GDM1 (cell line): ENCODE data around the gene CLEC4C.

ENCODE experiments used
- DNase-seq: peaks from one replicate; lab custom pipeline; 2025; lab: John Stamatoyannopoulos, UW

CLEC4C gene

GRCh38 chr12:7719946-7720730 is 27.0 kb downstream of the CLEC4C start:
- DNase-seq, result no peak

GRCh38 chr12:7716381-7716780 is 30.8 kb downstream of the CLEC4C start:
- DNase-seq, result peak; percentile 29

GRCh38 chr12:7712841-7713442 is 34.2 kb downstream of the CLEC4C start:
- DNase-seq, result no peak

- DNase-seq, result no peak
Observed at GRCh38 chr12:7711133-7711532, 36.0 kb downstream of the CLEC4C start, which contains the start of gene DPPA3. DPPA3 (plus strand) TSS chr12:7711433; CDS start chr12:7711571, 138 bp downstream.

GRCh38 chr12:7709969-7710675 is 37.1 kb downstream of the CLEC4C start:
- DNase-seq, result no peak

GRCh38 chr12:7705846-7706245 is 41.3 kb downstream of the CLEC4C start:
- DNase-seq, result no peak

GRCh38 chr12:7695566-7696197 is 51.5 kb downstream of the CLEC4C start, which contains the start of gene GDF3:
GDF3 (minus strand) TSS chr12:7695775; CDS start chr12:7695728, 47 bp downstream.
- peak; percentile 14 for DNase-seq

- no peak for DNase-seq
Observed at GRCh38 chr12:7695237-7695560, 52.0 kb downstream of the CLEC4C start.

GRCh38 chr12:7694556-7695236 is 52.5 kb downstream of the CLEC4C start:
- no peak for DNase-seq

- peak; percentile 6 for DNase-seq
Observed at GRCh38 chr12:7693793-7694192, 53.4 kb downstream of the CLEC4C start.

GRCh38 chr12:7681535-7681934 is 65.6 kb downstream of the CLEC4C start:
- DNase-seq, result no peak
